LHCN-M2 (cell line): ENCODE data around the gene RAB5IF. TPM values are rescaled to one million over a fixed set of nuclear protein-coding genes. Genes with fewer than 3 reads are reported as not detected.
"Not testable (repeated sequence)": the region's sequence is repeated elsewhere in the genome, so short reads cannot be mapped to it uniquely, and the experiment has no call there.

Experiments
- DNase-seq: peaks from one replicate; pipeline ENCODE4 v3.0.0-alpha.2; 2012; ENCODE audit warnings: low read depth
- total RNA-seq: library from RNA; depleted of rRNA; stranded (reverse); fragments of >200 nt; gene quantifications from 2 replicates; pipeline ENCODE4 v1.2.3, GENCODE V29; 2014

The RAB5IF gene
- total RNA-seq, 1 experiment from 2014 or later = 114 TPM

DNA sequence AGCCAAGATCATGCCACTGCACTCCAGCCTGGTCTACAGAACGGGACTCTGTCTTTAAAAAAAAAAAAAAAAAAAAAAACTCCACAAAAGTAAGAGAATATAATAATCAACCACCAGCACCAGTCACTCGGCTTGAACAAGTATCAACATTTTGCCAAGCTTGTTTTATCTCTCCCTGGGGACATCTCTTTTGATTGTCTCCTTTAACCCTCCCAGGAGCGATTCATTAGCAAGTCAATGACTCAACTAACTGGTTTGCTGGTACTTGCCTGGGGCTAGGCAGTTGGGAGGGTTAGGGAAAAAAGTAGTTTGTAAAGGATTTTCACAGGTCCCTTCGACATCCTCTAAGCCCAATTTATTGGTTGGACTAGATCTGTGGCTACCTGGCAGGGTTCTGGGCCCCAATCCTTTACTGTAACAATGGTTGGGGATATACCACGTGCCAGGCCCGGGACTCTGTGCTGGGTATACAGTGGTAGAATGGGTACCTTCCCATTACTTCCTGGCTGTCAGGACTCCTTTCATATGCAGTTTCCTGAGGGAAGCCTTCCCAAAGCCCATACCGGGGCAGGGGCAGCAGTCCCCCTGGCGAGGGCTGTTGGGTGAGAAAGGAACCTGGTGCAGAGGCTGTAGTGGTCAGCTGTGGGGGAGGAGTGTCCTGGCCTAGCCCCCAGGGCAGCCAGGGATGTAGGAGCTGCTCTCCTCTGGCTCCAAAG lies 20.0 kb upstream of the RAB5IF start:
- peak; percentile 79 for DNase-seq

DNA sequence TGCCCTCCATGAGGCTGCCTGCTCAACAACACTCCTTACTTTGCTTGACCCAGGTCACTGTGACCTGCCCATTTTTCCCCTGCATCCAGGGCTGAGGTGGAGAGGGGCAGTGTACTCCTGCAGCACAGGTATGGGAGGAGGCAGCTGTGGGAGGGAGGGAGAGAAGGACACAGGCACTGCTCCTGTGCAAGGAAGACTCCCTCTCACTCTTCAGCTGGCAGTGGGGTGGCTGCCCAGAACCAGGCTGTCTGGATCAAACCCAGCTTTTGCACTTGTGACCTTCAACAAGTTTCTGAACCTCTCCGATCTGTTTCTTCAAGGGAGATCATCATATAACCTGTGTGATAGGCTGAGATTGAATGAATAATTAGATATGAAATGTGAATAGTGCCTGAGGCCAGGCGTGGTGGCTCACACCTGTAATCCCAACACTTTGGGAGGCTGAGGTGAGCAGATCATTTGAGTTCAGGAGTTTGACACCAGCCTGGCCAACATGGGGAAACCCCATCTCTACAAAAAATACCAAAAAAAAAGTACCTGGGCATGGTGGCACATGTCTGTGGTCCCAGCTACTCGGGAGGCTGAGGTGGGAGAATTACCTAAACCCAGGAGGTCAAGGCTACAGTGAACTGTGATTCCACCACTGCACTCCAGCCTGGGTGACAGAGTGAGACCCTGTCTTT lies 18.1 kb upstream of the RAB5IF start:
- no peak for DNase-seq

DNA sequence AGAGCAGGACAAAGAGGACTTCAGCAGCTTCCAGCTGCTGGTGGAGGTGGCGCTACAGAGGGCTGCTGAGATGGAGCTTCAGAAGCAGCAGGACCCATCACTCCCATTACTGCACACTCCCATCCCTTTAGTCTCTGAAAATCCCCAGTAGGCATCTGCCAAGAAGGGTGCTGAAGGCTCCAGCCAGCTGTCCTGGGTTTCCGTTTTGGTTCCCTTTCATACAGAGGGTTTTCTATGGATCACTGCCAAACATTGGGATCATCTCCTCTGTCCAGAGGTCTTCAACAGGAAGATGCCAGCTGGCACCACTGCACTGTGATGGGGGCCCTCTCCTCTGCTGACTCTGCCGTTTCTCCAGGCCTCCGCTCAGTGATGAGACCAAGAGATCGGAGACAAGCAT lies 14.3 kb upstream of the RAB5IF start:
- peak; percentile 34 for DNase-seq

DNA sequence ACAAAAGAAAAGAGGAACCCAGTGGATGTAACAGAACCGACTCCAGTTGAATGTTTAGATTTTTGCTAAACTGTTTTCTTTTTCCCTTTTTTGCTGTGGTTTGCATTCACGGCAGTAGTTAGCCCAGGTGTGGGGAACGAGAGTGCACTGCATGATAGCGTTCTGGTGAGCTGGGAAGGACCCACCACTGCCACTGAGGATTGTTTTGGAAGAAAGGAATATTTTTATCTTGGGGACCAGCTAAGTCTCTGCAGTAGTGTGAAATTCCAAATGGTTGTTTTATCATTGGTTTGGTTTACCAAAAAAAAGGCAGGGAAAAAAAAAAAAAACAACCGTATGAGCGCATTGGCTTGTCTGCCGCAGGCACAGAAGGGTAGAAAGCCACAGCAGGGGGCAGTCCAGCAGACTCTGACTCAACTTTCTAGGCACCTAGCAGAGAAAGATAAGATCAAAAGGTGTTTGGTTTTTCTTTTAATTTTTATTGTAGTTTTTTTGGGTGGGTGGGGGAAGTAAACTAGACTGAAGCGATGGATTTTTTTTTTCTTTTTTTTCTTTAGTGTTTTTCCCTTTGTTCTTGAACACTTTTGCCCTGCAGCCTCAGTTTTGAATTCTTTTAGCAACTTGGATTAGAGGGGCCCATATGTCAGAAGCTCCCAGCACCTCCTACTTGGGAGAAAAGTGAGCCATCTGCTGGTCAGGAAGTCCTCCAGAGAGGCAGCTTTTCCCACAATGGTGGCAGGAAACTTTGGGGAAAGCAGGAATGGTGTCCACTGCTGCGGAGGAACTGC lies 13.5 kb upstream of the RAB5IF start:
- peak; percentile 44 for DNase-seq

DNA sequence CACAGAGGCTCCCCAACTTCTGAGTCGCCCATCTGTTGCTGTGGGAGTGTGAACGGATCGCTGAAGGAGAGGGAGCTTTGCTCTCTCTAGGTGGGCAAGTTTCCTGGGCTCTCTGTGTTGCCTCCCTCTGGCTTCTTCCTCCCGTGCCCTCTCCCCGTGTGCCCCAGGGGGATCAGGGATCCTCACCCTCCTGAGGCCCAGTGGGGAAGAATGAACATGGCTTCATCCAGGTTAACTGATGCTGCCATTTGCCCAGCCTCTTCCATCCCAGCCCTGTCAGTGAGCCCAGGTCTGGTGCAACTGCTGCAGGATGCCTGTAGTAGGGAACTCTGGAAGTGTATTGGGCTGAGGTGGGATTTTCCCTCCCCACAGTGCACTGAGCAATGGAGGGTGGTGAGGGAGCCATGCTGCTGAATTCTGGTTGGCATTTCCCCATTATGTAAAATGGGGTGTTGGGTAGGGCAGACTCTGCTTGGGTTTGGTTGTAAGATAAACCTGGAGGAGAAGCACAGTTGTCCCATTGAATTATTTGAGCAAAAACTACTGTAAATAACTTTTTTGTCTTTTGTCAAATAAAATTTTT lies 12.1 kb upstream of the RAB5IF start:
- DNase-seq = no peak

DNA sequence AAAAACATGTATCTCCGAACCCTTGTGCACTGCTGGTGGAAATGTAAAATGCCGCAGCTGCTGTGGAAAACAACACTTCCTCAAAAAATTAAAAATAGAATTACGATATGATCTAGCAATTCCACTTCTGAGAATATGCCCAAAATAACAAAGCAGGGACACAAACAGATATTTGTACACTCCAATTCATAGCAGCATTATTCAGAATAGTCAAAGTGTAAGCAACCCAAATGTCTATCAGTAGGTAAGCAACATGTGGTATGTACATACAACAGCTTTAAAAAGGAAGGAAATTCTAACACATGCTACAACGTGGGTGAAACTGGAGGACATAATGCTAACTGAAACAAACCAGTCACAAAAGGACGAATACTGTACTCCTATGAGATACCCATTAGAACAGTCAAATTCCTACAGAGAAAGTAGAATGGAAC lies 5.7 kb upstream of the RAB5IF start:
- no peak for DNase-seq

DNA sequence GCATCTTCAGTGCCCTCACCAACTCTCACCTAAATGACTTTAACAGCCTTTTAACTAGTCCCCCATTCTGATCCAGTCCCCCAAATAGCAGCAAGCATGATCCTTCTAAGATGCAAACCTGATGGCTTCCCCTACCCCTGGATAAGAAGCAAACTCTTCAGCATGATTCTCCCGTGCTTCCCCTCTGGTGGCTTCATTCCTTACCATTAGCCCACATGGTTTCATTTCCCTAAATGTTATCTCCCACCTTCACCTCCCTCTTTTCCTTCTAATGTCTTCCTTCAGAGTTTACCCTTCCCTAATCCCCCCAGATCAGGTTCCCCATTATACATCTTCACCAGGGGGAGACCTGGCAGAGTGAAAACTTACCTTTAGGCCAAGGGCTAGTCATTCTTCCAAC lies 4.0 kb upstream of the RAB5IF start:
- DNase-seq = no peak

DNA sequence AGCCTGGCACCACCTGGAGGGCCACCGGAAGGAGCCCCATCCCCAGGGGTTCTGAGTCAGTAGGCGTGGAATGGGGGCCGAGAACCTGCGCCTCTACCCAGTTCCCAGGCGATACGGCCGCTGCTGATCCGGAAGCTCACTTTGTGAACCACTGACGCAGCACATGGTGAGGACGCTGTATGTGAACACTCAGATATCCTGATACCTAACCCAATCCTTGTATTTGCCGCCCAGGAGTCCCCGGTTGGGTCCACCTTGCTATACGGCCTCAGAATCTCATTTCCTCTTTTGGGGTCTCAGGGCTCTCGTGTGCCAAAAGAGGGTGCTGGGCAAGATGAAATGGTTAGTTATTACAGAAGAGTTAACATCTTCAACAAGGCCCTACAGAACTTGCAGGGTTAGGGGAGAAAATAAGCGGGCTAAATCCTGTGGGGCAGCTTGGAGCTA lies 604 bp upstream of the RAB5IF start:
- DNase-seq = no peak

DNA sequence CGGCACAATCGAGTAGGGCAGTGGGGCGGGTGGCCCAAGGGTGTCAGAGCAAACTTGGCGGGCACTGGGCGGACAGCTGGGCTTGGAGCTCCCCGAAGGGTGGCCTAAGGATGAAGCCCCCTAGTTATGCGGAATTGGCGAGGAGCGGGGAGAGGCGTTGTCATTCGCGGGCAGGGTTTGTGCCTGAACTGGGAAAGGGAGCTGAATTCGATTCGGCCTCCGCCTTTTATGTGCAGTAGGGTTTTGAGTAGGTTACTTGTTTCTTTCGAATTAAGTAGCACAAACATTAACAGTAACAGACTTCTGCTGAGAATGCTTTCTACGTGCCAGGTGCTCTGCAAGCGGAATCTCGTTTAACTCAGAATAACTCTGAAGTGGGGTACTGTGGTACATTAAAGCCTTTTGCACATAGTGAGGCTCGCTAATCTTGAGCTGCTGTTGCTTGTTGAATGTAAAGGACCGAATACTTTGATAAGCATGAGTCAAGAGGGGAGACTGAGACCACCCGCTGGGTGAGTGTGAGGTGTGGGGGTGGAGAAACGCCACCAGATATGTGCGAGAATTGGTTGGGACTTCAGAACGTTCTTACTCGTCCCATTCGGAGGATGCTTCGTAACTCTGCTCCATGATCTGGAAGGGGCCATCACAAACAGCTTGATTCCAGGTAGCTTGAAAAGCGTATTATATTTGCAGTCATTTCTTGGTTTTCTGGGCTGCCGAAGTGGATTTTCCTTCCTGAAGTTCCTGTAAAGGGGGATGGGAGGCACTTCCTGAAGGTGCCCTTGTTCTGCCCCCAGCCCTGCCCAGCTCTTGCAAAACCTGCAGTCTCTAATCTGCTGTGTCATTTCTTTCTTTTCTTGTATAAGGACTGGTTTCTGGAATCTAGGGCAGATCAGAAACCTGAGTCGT lies 833 bp downstream of the RAB5IF start:
- DNase-seq = no peak

DNA sequence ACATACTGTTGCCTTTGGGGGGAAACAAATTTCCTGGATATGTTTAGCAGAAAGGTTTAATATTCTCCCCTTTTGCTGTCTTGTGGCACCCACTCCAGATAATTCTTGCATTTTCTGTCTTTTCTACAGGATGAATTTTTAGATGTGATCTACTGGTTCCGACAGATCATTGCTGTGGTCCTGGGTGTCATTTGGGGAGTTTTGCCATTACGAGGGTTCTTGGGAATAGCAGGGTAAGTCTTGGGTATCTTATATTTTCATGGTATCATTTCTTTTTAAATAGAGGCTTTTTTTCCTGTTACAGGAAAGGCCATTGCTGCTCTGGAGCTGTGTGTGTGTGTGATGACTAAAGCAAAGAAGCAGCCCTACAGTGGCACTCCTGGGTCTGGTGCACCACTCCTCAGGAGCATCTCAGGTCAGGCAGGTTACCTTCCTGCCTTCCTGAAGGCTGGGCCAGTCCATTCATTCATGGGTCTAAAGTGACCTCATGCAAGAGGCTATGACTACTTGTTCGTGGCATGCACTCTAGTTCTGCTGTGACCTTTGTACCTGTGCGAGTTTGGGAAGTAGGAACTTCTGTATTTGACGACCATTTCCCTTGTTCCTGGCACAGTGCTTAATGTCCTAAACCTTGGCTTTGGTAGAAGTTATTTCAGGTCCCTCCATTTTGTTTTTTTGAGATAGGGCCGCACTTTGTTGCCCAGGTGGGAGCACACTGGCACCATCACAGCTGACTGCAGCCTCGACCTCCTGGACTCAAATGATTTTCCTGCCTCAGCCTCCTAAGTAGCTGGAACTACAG lies 2.2 kb downstream of the RAB5IF start:
- no peak for DNase-seq

DNA sequence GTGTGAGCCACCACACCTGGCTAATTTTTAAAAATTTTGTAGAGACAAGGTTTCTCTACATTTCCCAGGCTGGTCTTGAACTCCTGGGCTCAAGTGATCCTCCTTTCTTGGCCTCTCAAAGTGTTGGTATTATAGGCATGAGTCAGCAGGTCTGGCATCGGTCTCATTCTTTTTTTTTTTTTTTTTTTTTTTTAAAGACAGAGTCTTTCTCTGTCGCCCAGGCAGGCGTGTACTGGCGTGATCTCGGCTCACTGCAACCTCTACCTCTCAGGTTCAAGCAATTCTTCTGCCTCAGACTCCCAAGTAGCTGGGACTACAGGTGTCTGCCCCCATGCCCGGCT lies 2.8 kb downstream of the RAB5IF start:
- DNase-seq = not testable (repeated sequence)

DNA sequence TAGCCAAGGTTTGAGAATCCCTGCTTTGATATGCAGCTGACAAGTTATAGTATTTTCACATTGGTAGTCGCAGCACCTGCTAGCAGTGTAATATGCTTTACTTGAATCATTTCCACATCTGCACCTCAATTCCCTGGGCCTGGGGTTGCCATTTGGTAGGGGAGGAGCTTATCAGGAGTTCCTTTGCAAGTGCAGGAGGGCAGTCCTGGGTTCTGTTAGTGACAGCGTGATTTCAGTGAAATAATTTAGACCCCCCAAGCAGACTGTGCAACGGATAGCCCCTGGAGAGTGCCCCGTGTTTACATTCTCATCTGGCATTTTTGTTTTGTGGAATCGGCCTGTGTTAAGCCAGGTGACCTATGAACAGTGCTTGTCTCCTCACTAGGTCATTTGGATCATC lies 6.0 kb downstream of the RAB5IF start:
- DNase-seq = no peak

DNA sequence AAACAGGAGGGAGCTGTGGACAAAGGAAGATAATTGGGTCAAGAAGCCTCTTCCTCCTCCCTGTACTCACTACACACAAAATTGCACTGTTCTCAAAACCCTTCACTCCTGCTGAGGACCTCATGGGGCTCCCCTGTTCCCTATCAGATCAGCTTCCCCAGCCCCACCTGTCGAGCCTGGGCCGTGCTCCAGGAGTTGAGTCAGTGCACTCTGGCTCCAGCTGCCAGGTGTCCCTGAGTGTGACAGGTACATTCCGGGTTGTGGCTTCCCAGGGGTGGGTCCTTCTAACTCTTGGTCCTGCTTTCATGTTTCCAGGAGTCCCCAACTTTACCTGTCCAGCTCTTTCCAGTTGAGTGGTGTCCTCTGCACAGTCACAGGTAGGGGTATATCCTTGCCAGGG lies 8.4 kb downstream of the RAB5IF start:
- no peak for DNase-seq

DNA sequence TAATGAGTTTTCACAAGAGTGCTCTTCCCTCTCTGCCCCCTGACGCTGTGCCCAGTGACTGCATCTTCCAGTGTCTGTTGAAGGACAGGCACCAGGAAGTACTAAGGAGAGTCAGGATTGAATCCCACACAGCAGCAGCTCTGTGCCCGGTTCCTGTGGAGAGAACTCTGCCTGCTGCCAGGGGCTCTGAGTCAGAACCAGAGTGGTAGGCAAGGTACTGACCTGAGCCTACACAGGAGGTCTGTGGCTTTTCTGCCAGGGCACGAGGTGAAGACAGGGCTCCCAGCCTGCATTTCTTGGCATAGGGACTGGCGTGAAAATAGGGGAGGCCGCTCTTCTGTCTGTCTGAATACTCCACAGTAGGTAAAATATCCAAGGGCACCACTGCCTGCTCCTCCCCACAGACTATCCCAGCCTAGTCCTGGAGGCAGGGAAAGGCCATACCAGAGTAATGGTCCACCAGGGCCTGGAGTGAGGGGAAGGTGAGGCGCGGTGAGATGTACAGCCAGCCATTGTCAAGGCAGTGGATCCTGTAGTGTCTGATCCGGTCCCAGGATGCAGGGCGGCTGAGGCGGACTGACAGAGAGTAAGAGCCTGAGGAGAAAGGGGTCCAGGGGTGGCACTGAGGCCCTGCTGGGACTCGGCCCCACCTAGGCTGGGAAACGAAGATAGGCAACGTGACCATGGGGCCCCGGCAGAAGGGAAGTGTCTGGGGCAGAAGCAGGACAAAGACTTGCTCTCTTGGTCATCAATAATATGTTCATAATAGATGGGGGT lies 9.4 kb downstream of the RAB5IF start:
- no peak for DNase-seq

DNA sequence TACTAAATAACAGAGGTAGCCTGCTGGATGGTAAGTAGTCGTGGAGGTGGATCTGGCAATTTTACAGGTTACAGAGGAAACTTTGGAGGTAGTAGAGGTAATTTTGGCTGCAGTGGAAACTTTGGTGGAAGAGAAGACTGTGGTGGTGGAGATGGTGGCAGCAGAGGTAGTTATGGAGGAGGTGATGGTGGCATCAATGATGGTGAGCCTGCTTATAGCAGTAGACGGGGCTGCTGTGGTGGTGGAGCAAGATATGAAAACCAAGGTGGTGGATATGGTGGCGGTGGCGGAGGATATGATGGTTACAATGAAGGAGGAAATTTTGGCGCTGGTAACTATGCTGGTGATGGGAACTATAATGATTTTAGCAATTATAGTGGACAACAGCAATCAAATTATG lies 15.3 kb downstream of the RAB5IF start:
- DNase-seq = no peak

DNA sequence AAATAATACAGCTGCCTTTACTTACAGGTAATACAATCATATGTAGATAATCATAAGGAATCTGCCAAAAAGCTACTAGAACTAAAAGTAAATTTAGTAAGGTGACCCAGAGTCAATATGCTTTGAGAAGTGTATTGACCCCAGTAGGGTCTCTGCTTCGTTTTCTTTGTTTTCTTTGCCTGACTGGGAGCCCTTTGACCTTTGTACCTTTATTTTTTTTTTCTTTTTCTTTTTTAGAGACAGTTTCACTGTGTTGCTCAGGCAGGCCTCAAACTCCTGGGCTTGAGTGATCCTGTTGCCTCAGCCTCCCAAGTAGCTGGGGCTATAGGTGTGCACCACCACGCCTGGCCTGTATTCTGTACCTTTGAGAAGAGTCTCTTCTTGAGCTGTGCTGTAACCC lies 17.9 kb downstream of the RAB5IF start:
- no peak for DNase-seq

DNA sequence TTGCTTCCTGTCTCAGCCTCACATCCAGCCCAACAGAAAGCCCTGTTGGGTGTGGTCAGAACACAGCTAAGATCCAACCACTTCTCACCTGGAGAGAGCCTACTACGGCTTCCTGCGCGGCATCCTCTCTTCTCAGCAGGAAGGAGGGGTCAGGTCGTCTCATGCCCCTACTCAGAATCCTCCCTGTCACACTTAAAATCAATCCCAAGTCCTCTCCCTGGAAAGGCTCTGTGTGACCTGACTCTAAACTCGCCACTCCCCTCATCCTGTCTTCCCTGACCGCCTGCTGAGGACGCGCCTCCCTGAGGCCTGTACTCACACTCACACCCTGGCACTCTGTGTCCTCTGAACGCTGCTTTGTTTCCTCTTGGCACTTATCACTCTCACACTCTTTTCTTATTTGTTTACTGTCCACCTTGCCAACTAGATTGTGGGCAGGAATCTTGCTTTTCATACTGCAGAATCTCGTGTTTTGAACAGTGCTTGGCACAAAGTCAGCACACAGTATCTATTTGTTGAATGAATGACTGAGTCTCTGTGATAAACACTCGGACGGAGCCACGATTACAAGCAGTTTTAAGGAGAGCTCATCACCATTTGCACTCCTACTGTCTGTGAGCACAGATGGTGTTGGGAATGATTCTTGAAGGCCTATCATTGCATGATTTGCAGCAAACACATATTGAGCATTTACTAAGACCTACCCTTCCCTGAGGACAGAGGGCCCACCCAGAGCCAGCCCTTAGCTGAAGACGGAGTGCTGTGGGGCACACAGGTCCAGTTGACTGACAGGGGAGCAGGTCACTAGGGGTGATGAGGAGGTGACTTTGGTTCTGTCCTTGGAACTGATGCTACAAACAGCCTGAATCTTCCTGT lies 18.7 kb downstream of the RAB5IF start:
- DNase-seq = no peak

DNA sequence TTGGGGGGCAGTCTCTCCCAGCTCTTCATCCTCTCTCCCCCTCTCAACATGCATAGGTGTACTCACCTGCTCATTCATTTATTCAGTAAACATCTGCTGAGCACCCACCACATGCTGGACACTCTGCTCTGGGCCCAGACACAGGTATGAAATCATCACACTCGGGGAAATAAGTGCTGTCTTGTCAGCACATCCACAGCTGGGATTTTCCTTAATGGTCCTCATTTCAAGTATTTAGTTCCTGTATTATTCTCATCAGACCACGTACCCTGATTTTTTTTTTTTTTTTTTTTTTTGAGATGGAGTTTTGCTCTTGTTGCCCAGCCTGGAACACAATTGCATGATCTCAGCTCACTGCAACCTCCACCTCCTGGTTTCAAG lies 19.4 kb downstream of the RAB5IF start:
- DNase-seq = no peak

DNA sequence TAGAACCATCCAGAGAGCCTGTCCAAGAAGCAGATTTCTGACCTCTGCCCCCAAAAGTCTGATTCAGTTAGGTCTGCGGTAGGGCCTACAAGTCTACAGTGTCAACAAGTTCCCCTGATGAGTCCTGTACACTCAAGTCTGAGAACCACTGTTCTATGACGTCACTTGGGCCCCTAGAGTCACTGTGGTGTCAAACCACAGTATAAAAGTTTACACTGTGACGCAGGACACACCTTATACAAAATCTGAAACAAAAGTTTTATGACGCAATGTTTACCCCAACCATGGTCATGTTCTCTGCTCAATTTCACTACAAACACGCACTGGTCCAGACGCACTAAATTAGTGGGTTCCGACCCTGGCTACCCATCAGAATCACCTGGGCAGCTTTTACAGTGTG lies 22.5 kb downstream of the RAB5IF start:
- DNase-seq = no peak
